Measurements from ENCODE around the gene ITLN2. TPM values are rescaled to one million over a fixed set of nuclear protein-coding genes. Genes with fewer than 3 reads are reported as not detected.

Gene ITLN2
- total and polyA plus RNA-seq, 2 experiments from 2014 or later: 8.0 to 12.8 TPM

GRCh38 chr1:160973491-160973890, 18.9 kb upstream of the ITLN2 start (continued):
- no peak for TF ChIP-seq ETS1 (IDR thresholded peaks at IDR 0.05)
- TF ChIP-seq STAT1 (IDR thresholded peaks at IDR 0.05; ENCODE audit: unreplicated experiment): no peak
- no peak for TF ChIP-seq CREB1 (CRISPR knock-in tag; IDR thresholded peaks at IDR 0.05; ENCODE audit: low read depth)
- TF ChIP-seq ZNF462 (CRISPR knock-in tag; IDR thresholded peaks at IDR 0.05): no peak

GRCh38 chr1:160972939-160973338, 18.3 kb upstream of the ITLN2 start:
- no peaks in the 10 kb centered on the region for H3F3A ChIP-seq (replicated peaks; ENCODE audit: low read depth)
- no peak for DNase-seq (ENCODE audit: low spot score)

More at GRCh38 chr1:160972939-160973338, 18.3 kb upstream of the ITLN2 start:
- Histone ChIP-seq H3K27ac (ENCODE audit: low read depth) (peak overlapping the region; percentile 53; the same call in 1 of the 2 replicates), H3K27me3 (ENCODE audit: insufficient read depth) (no peaks in the 10 kb centered on the region), H3K9me2 (ENCODE audit: insufficient read depth) (no peaks in the 10 kb centered on the region), H3K79me2 (replicated peaks; ENCODE audit: insufficient read depth) (no peaks in the 10 kb centered on the region), H3K36me3 (ENCODE audit: insufficient read depth) (no peaks in the 10 kb centered on the region), H3K4me2 (peak overlapping the region; percentile 58; the same call in 1 of the 2 replicates), H2AFZ (peak overlapping the region; percentile 6; the same call in 1 of the 2 replicates), H3K4me3 (no peak overlapping the region), H4K20me1 (replicated peaks; ENCODE audit: insufficient read depth) (no peaks in the 10 kb centered on the region), H3K4me1 (ENCODE audit: insufficient read depth) (peaks cover 21% of the 10 kb centered on the region)
- H3K4me3 Mint-ChIP-seq: no peak overlapping the region
- H3K27ac Mint-ChIP-seq: no peak overlapping the region
- H3K36me3 Mint-ChIP-seq (ENCODE audit: low read depth): no peaks in the 10 kb centered on the region
- no peaks in the 10 kb centered on the region for H3K9me3 Mint-ChIP-seq
- TF ChIP-seq ZNF462 (CRISPR knock-in tag; IDR thresholded peaks at IDR 0.05): no peak
- no peak for TF ChIP-seq STAT1 (IDR thresholded peaks at IDR 0.05; ENCODE audit: unreplicated experiment)
- no peak for TF ChIP-seq NANOG (IDR thresholded peaks at IDR 0.05; ENCODE audit: borderline replicate concordance)
- peak; percentile 42 for ATAC-seq
- H3K27me3 Mint-ChIP-seq (ENCODE audit: insufficient read depth, low read depth, poor library complexity): peaks cover 5% of the 10 kb centered on the region
- H3K4me1 Mint-ChIP-seq: peaks cover 24% of the 10 kb centered on the region
